Esophagus muscularis mucosa (tissue), 4 donors: ENCODE results near the gene FHIP1B.

Source experiments
- CTCF ChIP-seq, 3 experiments: fragments of 200-600 bp in 2 of 3; fragments of 450-650 bp in 1 of 3; sonication (generic) in 2 of 3; IDR thresholded peaks; one replicate each; pipeline ENCODE4 v1.5.1; 2017 to 2019; ENCODE audit warnings: antibody characterized with exemption in 3 of 3, mild to moderate bottlenecking in 2 of 3, moderate library complexity in 1 of 3
- EP300 ChIP-seq: sonication (generic); formaldehyde crosslinking; IDR thresholded peaks from one replicate; pipeline ENCODE4 v1.6.1; 2017; ENCODE audit warnings: antibody characterized with exemption
- POLR2AphosphoS5 ChIP-seq, 2 donors: sonication (generic); formaldehyde crosslinking; IDR thresholded peaks; one replicate each; pipeline ENCODE4 v1.6.1; 2017; ENCODE audit warnings: antibody characterized with exemption in 2 of 2

DNA sequence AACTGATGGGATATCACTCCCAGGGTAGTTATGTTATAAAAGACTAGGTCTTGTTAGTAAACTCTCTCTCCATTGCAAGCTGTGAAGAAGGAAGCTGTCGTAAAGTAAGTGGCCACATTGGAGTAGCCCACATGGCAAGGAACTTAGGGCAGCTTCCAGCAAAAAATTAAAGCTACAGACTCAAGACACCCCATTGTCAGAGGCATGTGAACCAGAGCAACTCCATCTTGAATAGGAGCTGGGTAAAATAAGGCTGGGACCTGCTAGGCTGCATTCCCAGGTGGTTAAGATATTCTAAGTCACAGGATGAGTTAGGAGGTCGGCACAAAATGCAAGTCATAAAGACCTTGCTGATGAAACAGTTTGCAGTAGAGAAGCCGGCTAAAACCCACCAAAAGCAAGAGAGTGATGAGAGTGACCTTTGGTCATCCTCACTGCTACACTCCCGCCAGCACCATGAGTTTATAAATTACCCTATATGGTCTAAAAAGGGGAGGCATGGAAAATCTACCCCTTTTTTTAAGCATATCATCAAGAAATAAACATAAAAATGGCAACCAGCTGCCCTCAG lies 49.1 kb upstream of the FHIP1B start:
- TF ChIP-seq CTCF (IDR thresholded peaks at IDR 0.05) (no peak), POLR2AphosphoS5 (IDR thresholded peaks at IDR 0.05) (no peak), EP300 (no peak)
